Measurements from ENCODE around the gene NTN5. TPM values are rescaled to one million over a fixed set of nuclear protein-coding genes. Genes with fewer than 3 reads are reported as not detected.

Gene NTN5
- total RNA-seq, 6 experiments from 2014 or later, result 0.12 to 0.23 (median 0.18) TPM; not detected in 2

- H3K4me1 Mint-ChIP-seq (ENCODE audit: low read depth), result peaks cover 8% of the 10 kb centered on the region; the same call in 1 of the 2 replicates
- no peak overlapping the region for H3K27ac Mint-ChIP-seq
- H3K9me3 Mint-ChIP-seq, result peaks cover 5% of the 10 kb centered on the region; the same call in 1 of the 2 replicates
- peaks cover 8% of the 10 kb centered on the region for H3K27me3 Mint-ChIP-seq (ENCODE audit: insufficient read depth)
- no peak for TF ChIP-seq CTCF (IDR thresholded peaks at IDR 0.05)
- H3K36me3 Mint-ChIP-seq (ENCODE audit: low read depth), result no peaks in the 10 kb centered on the region
- H3K4me3 Mint-ChIP-seq, result no peak overlapping the region
- no peak for DNase-seq
Observed at GRCh38 chr19:48673436-48674100, 751 bp upstream of the NTN5 start.

- DNase-seq, result no peak
- Mint-ChIP-seq H3K27ac (no peak overlapping the region), H3K4me3 (no peak overlapping the region), H3K27me3 (ENCODE audit: insufficient read depth) (peaks cover 12% of the 10 kb centered on the region), H3K36me3 (ENCODE audit: low read depth) (no peaks in the 10 kb centered on the region), H3K9me3 (peaks cover 5% of the 10 kb centered on the region; the same call in 1 of the 2 replicates), H3K4me1 (ENCODE audit: low read depth) (peaks cover 8% of the 10 kb centered on the region; the same call in 1 of the 2 replicates)
- TF ChIP-seq CTCF (IDR thresholded peaks at IDR 0.05), result no peak
Observed at GRCh38 chr19:48671446-48671995, 1.3 kb downstream of the NTN5 start.

GRCh38 chr19:48670699-48671445, 1.9 kb downstream of the NTN5 start:
- Mint-ChIP-seq H3K4me3 (no peak overlapping the region), H3K4me1 (ENCODE audit: low read depth) (peaks cover 8% of the 10 kb centered on the region; the same call in 1 of the 2 replicates), H3K27me3 (ENCODE audit: insufficient read depth) (peaks cover 9% of the 10 kb centered on the region), H3K36me3 (ENCODE audit: low read depth) (no peaks in the 10 kb centered on the region), H3K27ac (no peak overlapping the region), H3K9me3 (peaks cover 5% of the 10 kb centered on the region; the same call in 1 of the 2 replicates)
- DNase-seq, result no peak
- no peak for TF ChIP-seq CTCF (IDR thresholded peaks at IDR 0.05)

- no peak for DNase-seq
- Mint-ChIP-seq H3K4me3 (no peak overlapping the region), H3K27me3 (ENCODE audit: insufficient read depth) (peaks cover 11% of the 10 kb centered on the region), H3K9me3 (peaks cover 5% of the 10 kb centered on the region; the same call in 1 of the 2 replicates), H3K36me3 (ENCODE audit: low read depth) (no peaks in the 10 kb centered on the region), H3K4me1 (ENCODE audit: low read depth) (peaks cover 2% of the 10 kb centered on the region; the same call in 1 of the 2 replicates), H3K27ac (no peak overlapping the region)
- no peak for TF ChIP-seq CTCF (IDR thresholded peaks at IDR 0.05)
Observed at GRCh38 chr19:48669903-48670668, 2.7 kb downstream of the NTN5 start.

- no peaks in the 10 kb centered on the region for H3K36me3 Mint-ChIP-seq (ENCODE audit: low read depth)
- H3K9me3 Mint-ChIP-seq, result peaks cover 5% of the 10 kb centered on the region; the same call in 1 of the 2 replicates
- H3K27ac Mint-ChIP-seq, result no peak overlapping the region
- no peaks in the 10 kb centered on the region for H3K4me1 Mint-ChIP-seq (ENCODE audit: low read depth)
- no peak for TF ChIP-seq CTCF (IDR thresholded peaks at IDR 0.05)
- DNase-seq, result no peak
- H3K4me3 Mint-ChIP-seq, result no peak overlapping the region
- peaks cover 10% of the 10 kb centered on the region for H3K27me3 Mint-ChIP-seq (ENCODE audit: insufficient read depth)
Observed at GRCh38 chr19:48668761-48669160, 4.1 kb downstream of the NTN5 start.

All from HFFc6 (cell line).